Thoracic aorta (tissue), 2 donors: ENCODE results near the gene FRMD7. TPM values are rescaled to one million over a fixed set of nuclear protein-coding genes. Genes with fewer than 3 reads are reported as not detected.

Experiments
- ATAC-seq: fragments of 150-250 bp; one replicate; pipeline ENCODE4 v1.8.0; 2017; ENCODE audit warnings: low read depth; ENCODE audit not compliant: insufficient number of reproducible peaks, low FRiP score
- DNase-seq: peaks from one replicate; pipeline ENCODE4 v3.0.0-alpha.2; 2020; ENCODE audit warnings: low spot score
- H3K27ac ChIP-seq, 2 donors: fragments of 200-600 bp; sonication (generic); 1 replicate in 1 of 2; 2 replicates in 1 of 2; pipeline ENCODE4 v1.5.1; 2016; ENCODE audit warnings: mild to moderate bottlenecking in 2 of 2, moderate library complexity in 2 of 2
- H3K27me3 ChIP-seq: fragments of 200-600 bp; sonication (generic); replicated peaks from 2 replicates; pipeline ENCODE4 v1.6.0; 2016; ENCODE audit warnings: mild to moderate bottlenecking; ENCODE audit not compliant: insufficient read depth
- H3K36me3 ChIP-seq: fragments of 200-600 bp; sonication (generic); one replicate; pipeline ENCODE4 v1.5.1; 2016
- H3K4me1 ChIP-seq, 2 donors: fragments of 200-600 bp; sonication (generic); 1 replicate in 1 of 2; 2 replicates in 1 of 2; pipeline versions ENCODE4 v1.5.1 to v1.6.0; 2016; ENCODE audit warnings: low read depth in 2 of 2, mild to moderate bottlenecking in 1 of 2; ENCODE audit not compliant: control insufficient read depth in 1 of 2
- H3K4me3 ChIP-seq: fragments of 200-600 bp; sonication (generic); 2 replicates; pipeline ENCODE4 v1.5.1; 2016; ENCODE audit warnings: mild to moderate bottlenecking
- H3K9me3 ChIP-seq: fragments of 200-600 bp; sonication (generic); 2 replicates; pipeline ENCODE4 v1.5.1; 2016
- CTCF ChIP-seq: fragments of 200-600 bp; sonication (generic); IDR thresholded peaks from one replicate; pipeline ENCODE4 v1.5.1; 2019; ENCODE audit warnings: antibody characterized with exemption
- total RNA-seq, 2 donors: library from RNA; depleted of rRNA; stranded (reverse); fragments of >200 nt; gene quantifications; one replicate each; pipeline versions ENCODE4 v1.1.0 to v1.2.3, GENCODE V29; 2016

FRMD7 gene
- under 1 TPM; 0.27 to 0.28 TPM for total RNA-seq

GRCh38 chrX:132127743-132128142 lies at the start of gene FRMD7:
Gene FRMD7 (minus strand): TSS chrX:132128020. CDS start chrX:132127844, 176 bp downstream.
- no peaks in the 10 kb centered on the region for H3K36me3 ChIP-seq
- H3K27ac ChIP-seq, result no peak within 1 kb of the TSS
- no peak for TF ChIP-seq CTCF
- H3K9me3 ChIP-seq, result no peaks in the 10 kb centered on the region
- DNase-seq (no peak), ATAC-seq (no peak)
- H3K4me1 ChIP-seq, result no peaks in the 10 kb centered on the region
- no peaks in the 10 kb centered on the region for H3K27me3 ChIP-seq
- H3K4me3 ChIP-seq, result peak within 1 kb of the TSS; percentile 25

GRCh38 chrX:132173647-132174046 lies 45.8 kb upstream of the FRMD7 start:
- H3K9me3 ChIP-seq, result no peaks in the 10 kb centered on the region

GRCh38 chrX:132171881-132172280 lies 44.1 kb upstream of the FRMD7 start:
- Histone ChIP-seq H3K9me3 (no peaks in the 10 kb centered on the region), H3K4me3 (no peak overlapping the region), H3K36me3 (no peaks in the 10 kb centered on the region), H3K27ac (no peak overlapping the region), H3K27me3 (no peaks in the 10 kb centered on the region), H3K4me1 (no peaks in the 10 kb centered on the region)
- ATAC-seq, result no peak
- no peak for TF ChIP-seq CTCF
- no peak for DNase-seq

More at GRCh38 chrX:132173647-132174046, 45.8 kb upstream of the FRMD7 start:
- no peak for ATAC-seq
- Histone ChIP-seq H3K27me3 (no peaks in the 10 kb centered on the region), H3K4me3 (no peak overlapping the region), H3K4me1 (no peaks in the 10 kb centered on the region), H3K27ac (no peak overlapping the region), H3K36me3 (no peaks in the 10 kb centered on the region)
- no peak for TF ChIP-seq CTCF
- no peak for DNase-seq

GRCh38 chrX:132171478-132171877 lies 43.7 kb upstream of the FRMD7 start:
- H3K27ac ChIP-seq, result no peak overlapping the region
- H3K9me3 ChIP-seq, result no peaks in the 10 kb centered on the region
- DNase-seq (no peak), ATAC-seq (no peak)
- no peaks in the 10 kb centered on the region for H3K27me3 ChIP-seq
- TF ChIP-seq CTCF, result no peak
- H3K4me3 ChIP-seq, result no peak overlapping the region
- H3K36me3 ChIP-seq, result no peaks in the 10 kb centered on the region
- H3K4me1 ChIP-seq, result no peaks in the 10 kb centered on the region

- Histone ChIP-seq H3K9me3 (no peaks in the 10 kb centered on the region), H3K36me3 (no peaks in the 10 kb centered on the region), H3K27ac (no peak overlapping the region), H3K4me3 (no peak overlapping the region), H3K4me1 (no peaks in the 10 kb centered on the region), H3K27me3 (no peaks in the 10 kb centered on the region)
- DNase-seq (no peak), ATAC-seq (no peak)
- no peak for TF ChIP-seq CTCF
Measured at GRCh38 chrX:132169554-132169953, 41.7 kb upstream of the FRMD7 start.
